HepG2 (cell line): ENCODE results near the gene OSBPL10.

ENCODE experiments used
- ATF6 ChIP-seq: sonication (generic); formaldehyde crosslinking; conservative IDR thresholded peaks from 2 replicates; pipeline ENCODE4 v1.4.0; 2020; ENCODE audit warnings: missing genetic modification reagents
- CTCF ChIP-seq: sonication (generic); formaldehyde crosslinking; IDR thresholded peaks from 2 replicates; pipeline ENCODE4 v1.5.0; 2020; ENCODE audit warnings: mild to moderate bottlenecking, missing genetic modification reagents, moderate library complexity
- ETS1 ChIP-seq: sonication (generic); formaldehyde crosslinking; IDR thresholded peaks from 2 replicates; pipeline ENCODE4 v1.4.0; 2020; ENCODE audit warnings: missing genetic modification reagents
- NFE2L2 ChIP-seq: fragments of 150-350 bp; IDR thresholded peaks from 2 replicates; pipeline ENCODE4 v1.6.1; 2014; ENCODE audit warnings: low read length
- RFX5 ChIP-seq: IDR thresholded peaks from 2 replicates; pipeline ENCODE4 v1.6.1; 2011; ENCODE audit warnings: low read depth, low read length, improper control_type of control experiment
- SETDB1 ChIP-seq: sonication (generic); formaldehyde crosslinking; IDR thresholded peaks from 2 replicates; pipeline ENCODE4 v1.5.1; 2020; ENCODE audit warnings: missing genetic modification reagents, mild to moderate bottlenecking, borderline replicate concordance
- XBP1 ChIP-seq: sonication (generic); formaldehyde crosslinking; IDR thresholded peaks from 2 replicates; pipeline ENCODE4 v1.5.0; 2020; ENCODE audit warnings: missing genetic modification reagents
- ZBTB25 ChIP-seq: IDR thresholded peaks from 2 replicates; pipeline ENCODE4 v1.6.1; 2018; ENCODE audit warnings: missing genetic modification reagents
- ZNF20 ChIP-seq: sonication (generic); formaldehyde crosslinking; IDR thresholded peaks from 2 replicates; pipeline ENCODE4 v1.4.0; 2020; ENCODE audit warnings: mild to moderate bottlenecking, moderate library complexity, missing genetic modification reagents
- ZNF367 ChIP-seq: sonication (generic); formaldehyde crosslinking; IDR thresholded peaks from 2 replicates; pipeline ENCODE4 v1.4.0; 2020; ENCODE audit warnings: missing genetic modification reagents, borderline replicate concordance
- ZNF510 ChIP-seq: sonication (generic); formaldehyde crosslinking; IDR thresholded peaks from 2 replicates; pipeline ENCODE4 v1.4.0; 2020; ENCODE audit warnings: low read depth, mild to moderate bottlenecking, missing genetic modification reagents
- ZNF7 ChIP-seq: IDR thresholded peaks from 2 replicates; pipeline ENCODE4 v1.6.1; 2016; ENCODE audit warnings: missing biosample characterization, missing genetic modification reagents

- TF ChIP-seq ZBTB25 (CRISPR knock-in tag) (no peak), ZNF510 (CRISPR knock-in tag) (no peak), ZNF367 (no peak), XBP1 (no peak), ATF6 (CRISPR knock-in tag) (no peak), SETDB1 (CRISPR knock-in tag) (no peak), NFE2L2 (no peak), CTCF (CRISPR knock-in tag) (no peak), ETS1 (no peak), ZNF7 (CRISPR knock-in tag) (no peak), RFX5 (no peak), ZNF20 (CRISPR knock-in tag) (no peak)
Observed at GRCh38 chr3:31833391-31834190, 147.5 kb downstream of the OSBPL10 start.
